ENCODE results near the gene ESRP2.

ESRP2 gene

DNA sequence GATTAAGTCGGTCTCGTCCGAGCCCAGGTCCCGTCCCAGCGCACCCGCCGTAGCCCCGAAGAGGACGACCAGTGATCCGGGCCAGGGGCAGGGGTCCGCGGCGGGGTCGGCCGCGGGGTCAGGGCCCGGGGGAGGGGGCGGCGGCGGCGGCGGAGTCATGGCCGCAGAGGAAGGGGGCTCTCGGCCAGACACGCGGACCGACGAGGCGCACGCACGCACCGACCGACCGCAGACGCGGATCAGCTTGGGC is at the start of gene ESRP2:
Gene ESRP2 (minus strand): TSS at position 241 of the 250 bp plus-strand sequence. CDS start 82 bp downstream, at position 159.
- DNase-seq = no peak

DNA sequence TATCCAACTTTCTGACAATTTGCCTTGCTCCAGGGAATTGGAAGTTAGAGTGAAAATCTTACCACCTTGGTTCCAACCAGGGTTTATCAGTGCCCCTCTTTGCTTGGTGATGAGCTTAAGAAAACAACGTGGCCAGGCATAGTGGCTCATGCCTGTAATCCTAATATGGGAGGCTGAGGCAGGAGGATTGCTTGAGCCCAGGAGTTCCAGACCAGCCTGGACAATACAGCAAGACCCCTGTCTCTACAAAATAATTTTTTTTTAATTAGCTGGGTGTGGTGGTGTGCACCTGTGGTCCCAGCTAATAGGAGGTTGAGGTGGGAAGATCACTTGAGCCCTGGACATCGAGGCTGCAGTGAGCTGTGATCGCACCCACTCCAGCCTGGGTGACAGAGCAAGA is 49.8 kb upstream of the ESRP2 start:
- DNase-seq = no peak

DNA sequence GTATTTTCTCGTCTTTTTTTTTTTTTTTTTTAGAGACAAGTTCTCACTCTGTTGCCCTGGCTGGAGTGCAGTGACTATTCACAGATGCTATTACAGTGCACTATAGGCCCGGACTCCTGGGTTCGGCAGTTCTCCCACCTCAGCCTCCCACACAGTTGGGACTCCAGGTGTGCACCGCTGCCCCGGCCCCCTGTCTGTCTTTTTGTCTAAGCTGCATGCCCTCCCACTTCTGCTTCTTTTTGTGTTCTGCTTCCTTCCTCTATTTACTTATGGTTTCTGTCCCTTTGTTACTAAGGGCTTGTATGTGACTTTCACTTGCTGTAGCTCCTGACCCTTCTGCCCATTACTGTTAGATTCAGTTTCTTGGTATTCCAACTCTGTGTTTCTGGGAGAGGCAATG is 48.9 kb upstream of the ESRP2 start:
- DNase-seq = no peak

DNA sequence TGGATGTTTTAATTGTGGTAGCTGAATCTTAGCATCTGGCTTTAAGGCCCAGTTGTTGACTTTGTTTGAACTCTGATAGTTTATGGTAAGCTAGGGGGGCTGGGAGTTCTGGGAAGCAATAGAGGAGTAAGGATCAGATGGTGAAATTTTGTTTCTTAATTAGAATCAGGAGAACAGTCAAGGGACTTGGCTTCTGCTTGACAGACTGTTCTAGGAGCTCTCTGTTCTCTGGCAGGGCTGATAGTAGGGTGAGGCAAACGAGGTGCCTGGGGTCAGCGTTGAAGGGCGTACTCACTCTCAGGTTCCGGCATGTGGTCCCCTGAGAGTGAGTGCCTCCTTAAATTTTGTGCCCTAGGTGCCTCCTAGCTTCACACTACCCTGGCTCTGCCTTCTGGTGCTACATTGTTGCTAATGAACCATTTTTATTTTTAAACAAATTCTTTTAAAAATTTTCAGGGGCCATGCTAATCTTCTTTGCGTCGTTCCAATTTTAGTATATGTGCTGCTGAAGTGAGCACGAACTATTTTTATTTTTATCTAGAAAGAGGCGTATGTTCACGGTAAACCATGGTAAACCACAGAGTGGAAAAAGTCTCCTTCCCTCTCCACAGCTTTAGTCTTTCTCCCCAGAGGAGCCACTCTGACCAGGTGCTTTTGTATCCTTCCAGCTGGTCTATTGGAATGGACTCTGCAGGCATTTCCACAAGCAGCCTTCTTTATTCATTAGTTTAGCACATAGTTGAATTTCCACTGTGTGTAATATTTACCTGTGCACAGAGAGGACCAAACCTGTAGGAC is 48.1 kb upstream of the ESRP2 start:
- no peak for DNase-seq

DNA sequence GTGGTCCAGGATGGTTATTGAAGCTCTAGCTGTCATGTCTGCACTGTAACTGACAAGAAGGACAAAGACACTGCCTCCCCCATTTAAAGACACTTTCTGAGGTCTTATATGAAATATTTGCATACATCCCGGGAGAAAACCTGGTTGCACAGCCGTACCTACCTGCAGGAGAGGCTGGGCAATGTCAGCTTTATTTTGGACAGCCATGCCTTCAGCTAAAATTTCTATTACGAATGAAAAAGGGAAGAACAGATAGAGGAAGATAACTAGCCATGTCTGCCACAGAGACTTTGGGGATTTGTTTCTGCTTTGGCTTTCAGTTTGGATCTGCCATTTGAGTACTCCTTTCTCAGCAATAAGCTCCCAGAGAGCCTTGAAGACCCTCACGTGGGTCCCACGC is 47.4 kb upstream of the ESRP2 start:
- DNase-seq = no peak

DNA sequence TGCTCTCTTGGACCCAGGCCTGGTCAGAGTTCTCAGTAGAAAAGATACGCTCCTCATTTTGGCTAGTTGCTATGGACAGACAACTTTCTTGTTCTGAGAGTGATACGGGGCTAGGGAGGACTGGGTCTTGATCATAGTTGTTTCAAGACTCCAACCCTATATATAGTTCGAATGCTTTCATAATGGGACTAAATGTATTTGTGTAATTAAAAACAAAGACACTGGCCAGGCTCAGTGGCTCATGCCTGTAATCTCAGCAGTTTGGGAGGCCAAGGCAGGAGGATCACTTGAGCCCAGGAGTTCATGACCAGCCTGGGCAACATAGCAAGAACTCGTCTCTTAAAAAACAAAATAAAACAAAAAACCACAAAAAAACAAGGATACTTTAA is 46.1 kb upstream of the ESRP2 start:
- DNase-seq = no peak

DNA sequence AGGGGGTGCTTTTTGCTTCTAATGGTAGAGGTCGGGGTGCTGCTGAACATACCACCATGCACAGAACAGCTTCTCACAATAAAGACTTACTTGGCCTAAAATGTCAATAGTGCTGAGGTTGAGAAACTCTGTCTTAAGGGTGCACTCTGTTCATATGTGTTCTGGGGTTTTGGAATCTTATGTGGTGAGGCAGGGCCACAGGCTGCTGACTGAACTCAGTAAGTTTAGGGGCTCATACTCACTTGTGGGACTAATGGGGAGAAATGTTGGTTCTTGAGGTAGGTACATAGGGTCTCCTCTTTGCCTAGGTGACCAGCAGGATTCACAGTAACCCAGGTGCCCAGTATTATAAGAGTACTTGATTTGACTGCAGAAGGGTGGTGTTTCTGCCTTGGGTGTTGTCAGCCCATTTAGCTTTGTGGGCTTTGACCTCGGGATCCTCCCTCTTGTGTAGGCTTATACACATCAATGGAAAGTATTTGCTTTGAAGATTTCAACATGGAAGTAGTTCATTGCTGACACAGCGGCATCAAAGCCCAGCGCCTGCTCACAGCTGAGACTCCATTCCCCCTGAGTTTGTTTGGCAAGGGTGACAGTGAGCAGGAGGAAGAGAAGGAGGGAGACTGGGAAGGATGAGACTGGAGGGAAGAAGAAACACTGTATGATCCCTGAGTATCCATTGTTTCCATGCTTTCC is 45.6 kb upstream of the ESRP2 start:
- no peak for DNase-seq

DNA sequence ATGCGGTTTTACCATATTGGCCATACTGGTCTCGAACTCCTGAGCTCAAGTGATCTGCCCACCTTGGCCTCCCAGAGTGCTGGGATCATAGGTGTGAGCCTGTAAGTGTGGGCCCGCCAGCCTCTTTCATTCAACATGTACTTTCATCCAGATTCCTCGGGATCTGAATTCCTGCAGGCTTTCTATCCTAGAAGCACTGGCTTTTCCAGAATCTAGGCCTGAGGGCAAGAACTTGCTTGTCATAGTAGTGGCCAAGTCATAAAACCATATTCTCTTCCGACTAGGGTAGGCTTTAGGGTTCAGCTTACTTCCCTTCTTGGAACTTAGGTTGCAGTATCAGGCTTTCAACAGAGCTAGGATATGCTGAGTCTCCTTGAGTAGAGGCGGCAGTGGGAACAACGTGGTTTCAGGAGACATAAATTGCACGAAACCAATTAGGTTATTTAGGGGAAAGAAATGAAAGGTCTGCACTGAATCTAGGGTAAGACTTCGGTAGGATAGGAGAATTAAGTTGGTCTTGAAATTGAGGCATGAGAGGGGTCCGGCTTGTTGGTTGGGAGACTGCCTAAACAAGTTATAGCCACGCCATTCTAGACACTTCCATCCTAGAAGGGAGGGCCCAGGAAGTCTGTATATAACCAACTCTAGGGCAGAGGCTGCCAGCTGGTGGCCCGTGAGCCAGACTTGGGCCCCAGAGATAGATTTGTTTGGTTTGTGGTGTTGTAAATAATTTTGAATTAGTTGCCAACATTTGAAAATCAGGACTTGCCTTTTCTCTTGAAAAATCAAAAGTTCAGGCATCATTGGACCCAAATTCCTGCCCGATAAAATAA is 44.0 kb upstream of the ESRP2 start:
- no peak for DNase-seq

DNA sequence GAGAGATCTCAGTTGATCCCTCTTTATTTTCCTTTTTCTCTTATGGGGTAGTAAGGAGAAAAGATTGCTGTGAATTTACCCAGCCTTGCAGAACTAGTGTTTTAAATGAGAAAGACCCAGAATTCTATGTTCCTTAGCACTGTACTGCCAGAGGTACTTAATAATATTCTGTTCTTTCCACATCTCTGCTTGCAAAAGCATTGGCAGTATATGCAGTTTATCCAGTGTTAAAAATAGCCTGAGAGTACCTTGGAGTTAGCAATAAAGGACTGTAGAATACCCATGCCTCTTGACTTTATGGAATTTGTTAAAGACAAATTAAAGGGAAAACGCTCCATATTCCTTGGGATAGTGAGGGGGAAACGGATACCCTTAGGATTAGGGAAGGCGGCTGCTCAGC is 40.3 kb upstream of the ESRP2 start:
- DNase-seq = no peak

DNA sequence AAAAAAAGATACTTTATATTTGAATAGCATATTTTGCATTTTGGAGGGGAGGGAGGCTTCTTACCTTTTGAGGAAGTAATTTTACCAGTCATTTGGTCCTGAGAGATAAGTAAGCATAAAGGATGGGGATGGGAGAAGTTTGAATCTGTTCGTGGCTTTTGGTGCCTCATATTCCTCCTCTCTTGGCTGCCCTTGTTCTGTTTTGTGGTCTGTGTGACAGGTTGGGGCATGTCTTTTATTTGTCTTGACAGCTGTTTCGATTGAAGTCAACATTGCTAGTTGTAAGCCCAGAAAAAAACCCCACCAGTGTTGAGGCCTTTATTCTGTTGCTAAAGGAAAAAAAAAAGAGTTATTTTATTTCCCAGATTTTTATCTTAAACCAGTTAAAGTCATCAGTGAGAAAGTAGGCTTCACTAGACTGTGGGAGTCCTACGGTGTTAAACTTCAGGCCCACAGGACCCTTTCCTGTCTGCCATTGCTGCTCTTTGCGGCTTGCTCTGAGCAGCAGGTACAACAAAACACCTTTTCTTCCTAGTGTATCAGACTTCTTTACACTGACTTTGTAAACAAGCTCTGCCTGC is 39.8 kb upstream of the ESRP2 start:
- DNase-seq = no peak

DNA sequence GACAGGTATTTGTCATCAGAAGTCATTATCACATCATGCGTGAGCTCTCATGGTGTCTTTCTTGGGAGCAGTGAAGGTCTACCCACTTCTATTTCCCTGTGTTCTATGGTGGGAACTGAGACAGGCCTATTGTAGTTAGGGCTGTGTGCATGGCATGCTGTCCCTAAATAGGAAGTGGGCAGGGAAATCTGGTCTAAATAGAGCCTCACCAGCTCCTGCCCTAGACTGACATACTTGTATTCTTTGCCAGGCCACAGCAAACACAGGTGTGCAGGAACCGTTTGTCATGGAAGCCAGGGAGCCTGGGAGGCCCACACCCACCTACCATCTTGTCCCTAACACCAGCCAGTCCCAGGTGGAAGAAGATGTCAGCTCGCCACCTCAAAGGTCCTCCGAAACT is 38.5 kb upstream of the ESRP2 start:
- no peak for DNase-seq

DNA sequence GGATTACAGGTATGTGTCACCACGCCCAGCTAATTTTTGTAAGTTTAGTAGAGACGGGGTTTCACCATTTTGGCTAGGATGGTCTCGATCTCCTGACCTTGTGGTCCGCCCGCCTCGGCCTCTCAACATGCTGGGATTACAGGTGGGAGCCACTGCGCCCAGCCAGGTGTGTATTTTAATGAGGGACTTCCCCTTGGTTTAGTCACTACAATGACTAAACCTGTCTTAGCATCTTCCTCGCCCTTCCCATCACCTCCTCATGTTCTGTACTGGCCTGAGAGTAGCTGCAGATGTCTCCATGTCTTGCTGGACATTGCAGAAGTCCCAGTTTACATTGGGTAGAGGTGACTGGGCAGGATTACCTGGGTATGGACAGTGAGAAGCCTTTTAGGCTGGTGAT is 38.0 kb upstream of the ESRP2 start:
- DNase-seq = no peak

DNA sequence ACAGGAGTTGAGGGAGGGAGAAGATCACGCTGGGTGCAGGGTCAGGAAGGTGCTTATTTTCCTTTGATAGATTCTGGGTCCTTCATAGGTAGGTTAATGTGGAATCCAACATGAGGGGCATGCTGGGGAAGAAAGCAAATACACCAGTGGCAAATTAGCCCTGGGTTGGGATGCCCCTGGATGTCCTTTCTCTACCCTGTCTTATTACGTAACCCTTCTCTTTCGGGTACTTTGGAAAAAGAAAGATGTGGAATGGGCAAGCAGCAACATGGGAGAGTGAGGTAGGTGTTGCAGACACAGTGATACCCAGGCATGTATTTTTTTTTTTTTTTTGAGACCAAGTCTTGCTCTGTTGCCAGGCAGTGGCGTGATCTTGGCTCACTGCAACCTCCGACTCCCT is 37.5 kb upstream of the ESRP2 start:
- DNase-seq = no peak

DNA sequence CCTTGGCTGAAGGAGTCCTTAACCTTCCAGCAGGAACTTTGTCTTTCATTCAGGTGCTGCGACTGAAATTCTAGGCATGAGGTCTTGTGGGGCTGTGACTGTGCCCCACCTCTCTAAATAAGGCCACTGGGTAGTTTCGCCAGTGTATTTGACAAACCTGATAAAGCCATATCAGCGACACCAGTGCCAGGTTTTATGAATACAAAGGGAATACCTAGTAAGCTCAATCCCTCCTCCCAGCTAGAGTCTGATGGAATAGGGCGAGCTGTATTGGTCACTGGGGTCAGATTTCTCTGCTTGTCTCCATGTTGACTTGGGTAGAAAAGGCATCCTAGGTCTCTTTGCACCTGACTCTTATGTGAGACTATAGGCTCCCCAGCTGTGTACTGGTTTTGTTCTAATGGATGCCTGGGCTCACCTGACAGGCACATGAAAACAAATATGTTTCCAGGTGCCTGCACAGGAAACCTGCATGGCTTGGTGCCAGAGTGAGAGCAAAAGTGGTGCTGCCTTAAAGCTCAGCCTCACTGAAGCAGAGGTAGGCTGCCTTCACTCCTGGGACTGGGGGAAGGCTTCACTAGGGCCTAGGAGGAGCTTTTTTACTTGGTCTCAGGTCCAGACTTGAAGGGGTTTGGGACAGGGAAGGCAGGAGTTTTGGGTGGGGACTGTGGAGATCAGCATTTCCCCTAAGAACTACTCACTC is 36.7 kb upstream of the ESRP2 start:
- DNase-seq = no peak

DNA sequence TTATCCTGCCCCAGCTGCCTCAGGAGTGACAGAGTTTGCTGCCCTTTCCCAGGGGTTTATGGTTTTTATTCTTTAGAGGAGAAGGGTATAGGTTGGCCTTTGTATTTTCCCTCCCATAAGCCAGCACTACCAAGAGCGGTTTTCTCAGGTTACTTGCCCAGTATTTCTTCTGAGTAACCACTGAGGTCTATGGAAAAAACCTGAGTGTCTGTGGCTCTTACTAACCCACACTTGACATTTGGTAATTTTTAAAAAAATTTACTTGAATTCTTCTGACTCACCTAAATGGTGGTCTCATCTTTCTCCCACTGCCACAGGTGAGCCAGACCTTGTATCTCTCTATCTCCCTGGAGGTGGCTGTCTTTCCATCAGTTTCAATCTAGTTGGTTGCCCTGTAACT is 34.4 kb upstream of the ESRP2 start:
- no peak for DNase-seq

DNA sequence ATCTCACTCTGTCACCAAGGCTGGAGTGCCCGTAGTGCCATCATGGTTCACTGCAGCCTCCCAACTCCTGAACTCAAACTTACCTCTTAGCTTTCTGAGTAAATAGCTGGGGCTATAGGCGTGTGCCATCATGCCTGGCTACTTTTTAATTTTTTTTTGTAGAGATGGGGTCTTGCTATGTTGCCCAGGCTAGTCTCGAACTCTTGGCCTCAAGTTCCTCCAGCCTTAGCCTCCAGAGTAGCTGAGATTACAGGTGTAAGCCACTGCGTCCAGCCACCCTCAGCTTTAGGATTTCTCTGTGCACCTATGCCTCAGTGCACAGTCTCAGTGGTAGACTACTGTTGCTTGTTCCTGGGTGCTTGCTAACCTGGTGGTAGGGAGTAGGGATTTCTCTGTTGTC is 33.9 kb upstream of the ESRP2 start:
- no peak for DNase-seq

DNA sequence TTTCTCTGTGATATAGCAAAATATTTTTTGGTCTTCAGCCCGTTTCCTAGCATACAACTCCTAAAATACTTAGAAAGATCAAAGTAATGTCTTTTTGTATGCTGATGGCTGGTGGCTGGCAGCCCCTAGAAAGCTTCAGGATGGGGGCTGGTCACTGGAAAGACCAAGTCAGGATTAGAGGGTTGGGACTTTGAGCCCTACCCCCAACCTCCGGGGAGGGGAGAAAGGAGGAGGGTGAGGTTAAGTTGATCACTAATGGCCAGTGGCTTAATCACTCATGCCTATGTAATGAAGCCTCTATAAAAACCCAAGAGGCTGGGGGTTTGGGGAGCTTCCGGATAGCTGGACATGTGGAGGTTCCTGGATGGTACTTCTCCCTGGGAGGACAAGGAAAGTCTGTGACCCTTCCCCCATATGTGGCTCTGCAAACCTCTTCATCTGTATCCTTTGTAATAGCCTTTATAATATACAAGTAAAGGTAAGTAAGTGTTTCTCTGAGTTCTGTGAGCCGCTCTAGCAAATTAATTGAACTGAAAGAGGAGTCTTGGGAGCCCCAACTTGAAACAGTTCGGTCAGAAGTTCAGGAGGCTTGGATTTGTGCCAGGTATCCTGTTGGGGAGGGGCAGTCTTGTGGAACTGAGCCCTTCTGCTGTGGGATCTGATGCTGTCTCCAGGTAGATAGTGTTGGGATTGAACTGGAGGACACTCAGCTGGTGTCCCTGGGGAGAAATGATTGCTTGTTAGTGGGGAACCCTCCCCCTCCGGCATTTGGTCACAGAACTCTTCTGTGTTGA is 31.9 kb upstream of the ESRP2 start:
- DNase-seq = no peak

DNA sequence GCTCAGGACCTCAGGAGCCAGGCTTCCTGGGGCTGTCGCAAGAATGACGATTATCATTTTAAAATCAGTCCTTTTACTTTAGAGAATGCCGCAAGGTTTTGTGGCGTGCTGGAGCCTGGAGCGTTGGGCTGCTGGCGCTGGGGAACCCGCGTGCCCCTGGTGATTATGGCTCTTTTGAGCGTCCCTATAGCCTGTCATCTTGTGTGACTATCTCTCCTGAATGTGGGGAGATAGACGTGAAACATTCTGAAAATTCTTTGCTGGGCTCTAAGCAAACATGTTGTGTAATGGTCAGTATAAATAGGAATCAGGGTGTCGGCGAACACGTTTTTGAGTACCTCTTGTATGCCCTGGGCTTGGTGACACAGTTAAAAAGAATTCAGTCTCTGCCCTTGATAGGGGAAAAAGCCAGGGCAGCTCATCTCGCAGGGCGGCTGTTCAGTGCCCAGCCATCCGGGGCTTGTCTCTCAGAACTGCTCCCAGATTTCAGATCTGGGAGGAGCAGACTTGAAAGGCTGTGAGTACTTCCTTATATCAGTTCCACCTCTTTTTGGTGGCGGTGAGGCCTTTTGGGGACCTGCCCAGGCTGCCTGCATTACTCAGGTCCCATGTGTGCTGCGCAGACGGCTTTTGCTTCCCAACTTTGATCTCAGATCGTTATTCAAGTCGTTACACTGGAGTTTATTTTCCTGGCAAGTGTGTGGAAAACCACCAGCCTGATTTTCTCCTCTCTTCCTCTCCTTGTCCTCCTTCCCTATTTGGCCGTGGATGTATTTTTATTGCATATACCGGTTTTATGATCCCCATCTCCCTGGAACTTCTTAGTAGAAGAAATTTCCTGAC is 29.4 kb upstream of the ESRP2 start:
- DNase-seq = peak; percentile 33

DNA sequence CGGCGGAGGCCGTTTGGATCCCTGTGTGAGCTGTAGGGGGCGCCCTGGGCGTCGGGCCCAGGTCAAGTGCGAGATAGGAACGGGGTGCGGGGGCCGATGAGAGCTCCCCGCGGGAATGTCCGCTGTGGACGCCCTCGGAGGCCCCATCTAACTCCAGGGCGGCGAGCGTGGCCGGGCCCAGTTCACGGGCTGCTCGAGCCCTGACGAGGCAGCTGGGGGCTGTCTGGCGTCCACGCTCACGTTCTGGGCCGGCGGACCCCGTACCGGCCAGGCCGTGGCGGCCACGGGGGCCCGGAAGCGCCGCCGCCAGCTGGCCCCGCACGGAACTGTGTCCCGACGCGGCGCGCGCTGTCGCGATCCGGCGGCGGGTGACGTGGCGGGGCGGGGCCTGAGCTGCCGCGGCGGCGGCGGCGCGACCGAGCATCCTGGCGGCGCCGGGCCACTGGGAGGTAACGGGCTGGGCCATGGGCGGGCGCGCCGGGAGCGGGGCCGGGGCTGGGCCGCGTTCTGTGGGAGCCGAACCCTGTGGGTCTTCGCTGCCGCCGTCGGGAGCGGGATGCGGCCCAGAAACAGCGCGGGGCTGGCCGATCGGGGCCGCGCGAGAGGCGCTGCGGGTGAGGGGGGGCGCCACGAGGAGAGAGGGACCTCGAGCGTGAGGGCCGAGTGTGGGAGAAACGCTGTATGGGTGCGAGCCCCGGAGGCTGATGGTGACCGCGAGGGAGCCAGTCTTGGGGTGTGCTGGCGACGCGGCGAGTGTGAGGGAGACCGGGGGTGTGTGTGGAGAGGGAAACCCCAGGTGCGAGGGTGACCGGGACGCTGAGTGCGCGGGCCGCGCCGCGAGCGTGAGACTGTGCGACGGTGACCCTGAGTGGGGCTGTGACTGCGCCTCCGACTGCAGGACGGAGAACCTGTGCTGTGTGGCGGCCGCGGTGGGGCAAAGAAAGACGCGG is 28.5 kb upstream of the ESRP2 start, which contains the start of gene SLC7A6:
Gene SLC7A6 (plus strand): TSS at position 399 of the 950 bp plus-strand sequence. CDS start 10,201 bp downstream, outside the sequence.
- no peak for DNase-seq

Data from GOT3 (cell line).